Fibroblast of villous mesenchyme (primary cell): Measurements from ENCODE around the gene SLC8A1. TPM values are rescaled to one million over a fixed set of nuclear protein-coding genes. Genes with fewer than 3 reads are reported as not detected.
A peak's percentile ranks its signal among the peaks of the same experiment; 100 is the strongest.

Source experiments
- DNase-seq: peaks from one replicate; pipeline ENCODE4 v3.0.0-alpha.2; 2010; ENCODE audit warnings: low read depth
- H3K4me3 ChIP-seq: 2 replicates; pipeline ENCODE4 v1.5.1; 2011; ENCODE audit warnings: low read depth, mild to moderate bottlenecking, low read length
- CTCF ChIP-seq: IDR thresholded peaks from 2 replicates; pipeline ENCODE4 v1.5.1; 2012; ENCODE audit warnings: low read depth, mild to moderate bottlenecking, low read length; ENCODE audit not compliant: insufficient read depth
- total RNA-seq: library from RNA; depleted of rRNA; stranded (reverse); fragments of >200 nt; gene quantifications from 2 replicates; pipeline ENCODE4 v1.2.3, GENCODE V29; 2012

The SLC8A1 gene
- total RNA-seq, 1 donor: 98.9 TPM

- no peak overlapping the region for H3K4me3 ChIP-seq
- DNase-seq: no peak
- no peak for TF ChIP-seq CTCF
These were observed 94.2 kb downstream of the SLC8A1 start for GRCh38 chr2:40357667-40358066.

- no peak for DNase-seq
- TF ChIP-seq CTCF: no peak
- no peak overlapping the region for H3K4me3 ChIP-seq
These were observed 96.4 kb downstream of the SLC8A1 start for GRCh38 chr2:40355451-40355850.

GRCh38 chr2:40353231-40353630 is 98.7 kb downstream of the SLC8A1 start:
- no peak for TF ChIP-seq CTCF
- no peak for DNase-seq
- H3K4me3 ChIP-seq: no peak overlapping the region

GRCh38 chr2:40352703-40353099 is 99.2 kb downstream of the SLC8A1 start:
- no peak overlapping the region for H3K4me3 ChIP-seq
- no peak for TF ChIP-seq CTCF
- no peak for DNase-seq

- H3K4me3 ChIP-seq: no peak overlapping the region
- no peak for TF ChIP-seq CTCF
- DNase-seq: no peak
These were observed 99.7 kb downstream of the SLC8A1 start for GRCh38 chr2:40352041-40352702.

GRCh38 chr2:40348665-40349064 is 103.2 kb downstream of the SLC8A1 start:
- no peak overlapping the region for H3K4me3 ChIP-seq
- peak; percentile 80 for DNase-seq
- no peak for TF ChIP-seq CTCF

GRCh38 chr2:40348038-40348437 is 103.9 kb downstream of the SLC8A1 start:
- no peak for TF ChIP-seq CTCF
- DNase-seq: no peak
- H3K4me3 ChIP-seq: no peak overlapping the region
